Stimulated activated naive B cell treated with anti-CD40 and anti-IgM and Interleukin-4, amounts not matched to agents 10 μg/mL and 1 μg/mL and 100 μg/mL, for 72 hours (primary cell): Measurements from ENCODE around the gene CAB39L.

Source experiments
- ATAC-seq, 2 donors: fragments of 150-1000 bp; cut with Tn5 transposase; replicated peaks; 2 replicates each; pipeline ENCODE4 v1.10.0; 2021; ENCODE audit warnings: moderate library complexity in 1 of 2
- DNase-seq: peaks from one replicate; pipeline ENCODE4 v3.0.0; 2021
- H3K27ac Mint-ChIP-seq: one replicate; pipeline ENCODE4 v1.8.0; 2022; ENCODE audit warnings: mild to moderate bottlenecking, mixed read lengths
- H3K27me3 Mint-ChIP-seq, 2 donors: one replicate each; pipeline ENCODE4 v1.8.0; 2022; ENCODE audit warnings: mixed read lengths in 2 of 2
- H3K36me3 Mint-ChIP-seq, 2 donors: one replicate each; pipeline ENCODE4 v1.8.0; 2022; ENCODE audit warnings: mixed read lengths in 2 of 2, mild to moderate bottlenecking in 1 of 2
- H3K4me1 Mint-ChIP-seq, 2 donors: one replicate each; pipeline ENCODE4 v1.8.0; 2022; ENCODE audit warnings: mixed read lengths in 2 of 2, mild to moderate bottlenecking in 1 of 2
- H3K4me3 Mint-ChIP-seq, 2 donors: one replicate each; pipeline ENCODE4 v1.8.0; 2022; ENCODE audit warnings: mild to moderate bottlenecking in 2 of 2, mixed read lengths in 2 of 2, moderate library complexity in 1 of 2
- H3K9me3 Mint-ChIP-seq, 2 donors: one replicate each; pipeline ENCODE4 v1.8.0; 2022; ENCODE audit warnings: mixed read lengths in 2 of 2, mild to moderate bottlenecking in 1 of 2

CAB39L gene

DNA sequence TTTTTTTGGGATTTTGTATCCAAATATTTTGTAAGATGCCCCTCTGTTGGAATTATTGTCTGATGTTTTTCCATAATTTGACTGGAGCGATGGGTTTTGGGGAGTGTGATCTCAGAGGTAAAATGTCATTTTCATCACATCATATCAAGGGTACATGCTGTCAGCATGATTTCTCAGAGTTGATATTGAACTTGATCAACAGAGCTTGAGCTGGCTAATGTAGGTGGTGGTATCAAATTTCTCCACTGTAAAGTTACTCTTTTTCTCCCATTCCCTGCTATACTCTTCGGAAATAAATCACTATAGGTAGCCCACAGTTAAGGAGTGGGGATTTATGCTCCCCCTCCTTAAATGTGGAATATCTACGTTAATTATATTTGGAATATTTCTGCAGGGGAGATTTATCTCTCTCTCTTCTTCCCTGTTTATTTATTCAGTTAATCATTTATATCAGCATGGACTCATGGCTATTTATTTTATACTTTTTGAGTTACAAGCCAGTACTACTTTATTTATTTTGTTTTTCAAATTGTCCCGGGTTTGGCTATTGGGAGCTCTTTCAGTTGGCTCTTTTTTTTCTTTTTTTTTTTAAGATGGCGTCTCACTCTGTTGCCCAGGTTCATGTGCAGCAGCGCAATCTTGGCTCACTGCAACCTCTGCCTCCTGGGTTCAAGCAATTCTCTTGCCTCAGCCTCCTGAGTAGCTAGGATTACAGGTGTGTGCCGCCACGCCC is 9.0 kb upstream of the CAB39L start:
- ATAC-seq (no peak), DNase-seq (no peak)
- Mint-ChIP-seq H3K9me3 (no peaks in the 10 kb centered on the region), H3K36me3 (peaks cover 28 to 41% of the 10 kb centered on the region in 2 donors), H3K27me3 (no peaks in the 10 kb centered on the region), H3K4me3 (no peak overlapping the region), H3K27ac (no peak overlapping the region), H3K4me1 (peaks cover 16 to 31% of the 10 kb centered on the region in 2 donors)

DNA sequence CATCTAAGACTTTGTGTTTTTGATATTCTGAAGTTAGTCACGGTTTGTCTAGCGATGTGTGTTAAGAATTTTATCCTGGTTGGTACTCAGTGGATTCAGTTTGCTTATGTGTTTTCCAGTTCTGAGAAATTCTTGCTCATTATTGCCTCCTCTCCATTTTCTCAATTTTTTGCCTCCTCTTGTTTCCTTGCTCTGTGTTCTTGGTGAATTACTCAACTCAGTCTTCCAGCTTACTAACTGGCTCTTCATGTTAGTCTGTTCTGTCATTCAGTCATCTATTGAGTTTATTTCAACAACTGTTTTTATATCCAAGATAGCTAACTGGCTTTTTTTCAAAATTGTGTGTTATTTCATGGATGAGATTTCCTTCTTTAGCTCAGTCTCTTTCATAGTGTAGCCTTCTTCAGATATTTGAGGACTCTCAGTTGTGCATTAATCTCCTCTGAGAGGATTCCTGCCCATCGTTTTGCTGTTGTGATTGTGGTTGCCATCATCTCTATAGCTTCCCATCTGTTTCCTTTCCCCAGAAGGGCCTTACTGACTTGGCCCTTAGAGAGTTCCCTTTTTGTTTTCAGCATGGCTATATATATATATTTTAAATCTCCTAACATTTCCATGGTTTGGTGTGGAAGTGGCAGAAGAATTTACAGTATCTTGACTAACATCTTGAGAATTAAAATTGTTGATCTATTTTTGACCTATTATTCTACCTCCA is 6.4 kb upstream of the CAB39L start:
- Mint-ChIP-seq H3K9me3 (no peaks in the 10 kb centered on the region), H3K4me1 (peaks cover 21 to 46% of the 10 kb centered on the region in 2 donors), H3K4me3 (no peak overlapping the region), H3K27me3 (no peaks in the 10 kb centered on the region), H3K27ac (no peak overlapping the region), H3K36me3 (peaks cover 35 to 48% of the 10 kb centered on the region in 2 donors)
- no peak for ATAC-seq
- no peak for DNase-seq

DNA sequence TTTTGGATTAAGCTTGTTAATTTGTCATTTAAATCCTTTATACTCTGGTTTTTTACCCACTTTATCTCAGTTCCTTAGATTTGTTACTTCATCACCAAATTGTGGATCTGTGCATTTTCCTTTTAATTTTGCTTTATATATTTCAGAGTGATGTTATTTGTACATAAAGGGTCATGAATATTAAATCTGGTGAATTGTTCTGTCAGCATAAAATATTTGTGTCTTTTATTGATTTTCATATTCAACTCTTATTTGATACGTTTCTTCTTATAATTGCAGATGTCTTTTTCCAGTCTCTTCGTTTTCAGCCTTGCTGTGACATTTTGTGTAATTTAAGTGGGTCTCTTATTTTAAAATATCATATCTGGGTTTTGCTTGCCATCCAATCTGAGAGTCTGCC is 4.9 kb upstream of the CAB39L start:
- DNase-seq: no peak
- no peaks in the 10 kb centered on the region for H3K27me3 Mint-ChIP-seq
- H3K27ac Mint-ChIP-seq: no peak overlapping the region
- H3K4me3 Mint-ChIP-seq: no peak overlapping the region
- no peak for ATAC-seq
- H3K36me3 Mint-ChIP-seq: peaks cover 29 to 48% of the 10 kb centered on the region in 2 donors
- H3K4me1 Mint-ChIP-seq: peaks cover 14 to 41% of the 10 kb centered on the region in 2 donors
- no peaks in the 10 kb centered on the region for H3K9me3 Mint-ChIP-seq

DNA sequence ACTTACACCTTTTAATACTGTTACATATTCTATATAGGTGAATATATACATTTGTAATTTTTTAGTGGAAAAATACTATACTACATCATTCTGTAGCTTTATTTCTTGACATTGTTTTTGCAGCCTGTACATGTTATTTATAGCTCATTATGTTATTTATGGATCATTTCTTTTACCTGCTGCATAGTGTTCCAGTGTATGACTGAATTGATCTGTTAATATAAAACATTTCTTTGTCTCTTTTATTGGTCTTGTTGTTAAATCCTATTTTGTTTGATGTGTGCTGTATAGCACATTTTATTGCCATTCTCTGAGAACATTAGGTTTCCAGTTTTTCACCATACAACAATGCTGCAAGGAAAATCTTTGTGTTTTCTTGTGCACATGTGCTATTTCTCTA is 2.6 kb upstream of the CAB39L start:
- peak overlapping the region; percentile 71 for H3K27ac Mint-ChIP-seq
- DNase-seq (no peak), ATAC-seq (no peak)
- peaks cover 12 to 50% of the 10 kb centered on the region in 2 donors for H3K4me1 Mint-ChIP-seq
- H3K36me3 Mint-ChIP-seq: peaks cover 21 to 40% of the 10 kb centered on the region in 2 donors
- H3K9me3 Mint-ChIP-seq: no peaks in the 10 kb centered on the region
- no peaks in the 10 kb centered on the region for H3K27me3 Mint-ChIP-seq
- peak overlapping the region; percentile 57 to 68 for H3K4me3 Mint-ChIP-seq

DNA sequence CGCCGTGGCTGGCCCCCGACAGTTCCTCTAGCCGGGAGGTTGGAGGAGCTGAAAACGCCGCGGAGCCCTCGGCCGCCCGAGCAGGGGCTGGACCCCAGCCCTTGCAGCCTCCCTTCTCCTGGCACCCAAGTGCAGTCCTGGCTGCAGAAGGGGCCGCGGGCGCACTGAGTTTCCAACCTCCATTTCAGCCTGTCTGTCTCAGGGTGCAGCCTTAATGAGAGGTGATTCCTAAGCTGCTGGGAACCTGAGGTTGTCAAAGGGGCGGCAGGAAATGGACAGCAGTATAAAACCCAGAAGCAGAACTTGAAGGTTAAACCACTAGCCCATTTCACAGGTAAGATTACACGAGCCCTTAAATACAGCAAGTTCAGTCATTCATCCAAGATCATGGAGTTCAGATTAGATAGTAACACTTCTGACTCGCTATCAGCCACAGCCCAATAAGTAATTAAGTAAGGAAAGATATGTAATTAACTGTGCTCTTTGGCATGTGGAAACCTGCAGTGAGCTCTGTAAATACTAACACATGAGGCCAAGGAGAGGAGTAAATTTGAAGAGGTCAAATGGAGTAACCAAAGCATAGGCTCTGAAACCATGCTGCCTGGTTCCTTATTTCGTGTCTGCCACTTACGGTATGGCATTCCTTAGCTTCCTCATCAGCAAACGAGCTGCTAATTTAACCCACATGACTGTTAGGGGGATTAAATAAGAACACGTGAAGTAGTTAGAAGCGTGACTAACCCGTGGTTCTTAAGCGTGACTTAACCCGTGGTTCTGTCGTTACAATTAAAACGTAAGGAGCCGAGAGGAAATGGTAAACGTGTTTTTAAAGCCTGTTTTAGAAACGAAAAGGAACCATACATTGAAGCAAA is 896 bp upstream of the CAB39L start:
- H3K4me1 Mint-ChIP-seq: peaks cover 12 to 52% of the 10 kb centered on the region in 2 donors

DNA sequence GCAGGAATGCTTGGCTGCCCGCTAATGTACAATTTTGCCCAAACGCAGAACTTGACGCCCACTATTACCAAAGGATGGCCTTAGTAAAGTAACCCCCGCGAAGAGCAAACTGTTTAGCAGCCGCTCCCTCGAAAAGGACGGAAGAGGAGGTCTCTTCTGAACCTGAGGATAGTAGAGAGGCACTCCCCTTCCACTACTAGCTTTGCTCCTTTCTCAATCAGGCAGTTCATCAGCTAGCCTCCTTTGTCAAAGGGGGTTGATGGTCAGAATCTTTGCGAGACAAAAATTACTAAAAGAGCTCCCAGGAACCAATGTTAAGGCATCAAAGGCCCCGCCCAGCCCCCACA is 534 bp downstream of the CAB39L start:
- ATAC-seq: peak; percentile 1 to 3
- no peaks in the 10 kb centered on the region for H3K9me3 Mint-ChIP-seq
- peak overlapping the region; percentile 90 to 91 for H3K4me3 Mint-ChIP-seq
- DNase-seq: no peak
- H3K36me3 Mint-ChIP-seq: peaks cover 7 to 27% of the 10 kb centered on the region in 2 donors
- H3K27ac Mint-ChIP-seq: peak overlapping the region; percentile 96
- H3K4me1 Mint-ChIP-seq: peaks cover 16 to 49% of the 10 kb centered on the region in 2 donors
- no peaks in the 10 kb centered on the region for H3K27me3 Mint-ChIP-seq

More for the DNA sequence above, 896 bp upstream of the CAB39L start:
- Mint-ChIP-seq H3K27me3 (no peaks in the 10 kb centered on the region), H3K27ac (peak overlapping the region; percentile 96), H3K9me3 (no peaks in the 10 kb centered on the region), H3K4me3 (peak overlapping the region; percentile 90 to 91), H3K36me3 (peaks cover 16 to 37% of the 10 kb centered on the region in 2 donors)
- peak; percentile 24 to 30 for ATAC-seq
- DNase-seq: peak; percentile 52

DNA sequence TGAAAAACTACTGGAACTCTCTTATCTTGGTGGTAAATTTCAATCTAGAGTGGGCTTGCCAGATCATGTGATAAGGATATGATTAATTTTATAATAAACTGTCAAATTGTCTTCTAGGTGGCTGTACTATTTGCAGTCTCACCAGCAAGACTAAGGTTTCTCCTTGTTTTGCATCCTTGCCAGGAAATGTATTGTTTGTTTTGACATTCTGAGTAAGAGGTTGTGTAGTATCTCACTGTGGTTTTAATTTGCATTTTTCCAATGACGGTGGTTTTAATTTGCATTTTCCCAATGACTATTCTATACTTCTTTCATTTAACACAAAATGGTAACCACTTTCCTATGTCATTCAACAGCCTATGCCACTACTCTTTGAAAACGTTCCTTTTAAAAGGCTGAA is 2.0 kb downstream of the CAB39L start:
- H3K27ac Mint-ChIP-seq: no peak overlapping the region
- no peaks in the 10 kb centered on the region for H3K9me3 Mint-ChIP-seq

DNA sequence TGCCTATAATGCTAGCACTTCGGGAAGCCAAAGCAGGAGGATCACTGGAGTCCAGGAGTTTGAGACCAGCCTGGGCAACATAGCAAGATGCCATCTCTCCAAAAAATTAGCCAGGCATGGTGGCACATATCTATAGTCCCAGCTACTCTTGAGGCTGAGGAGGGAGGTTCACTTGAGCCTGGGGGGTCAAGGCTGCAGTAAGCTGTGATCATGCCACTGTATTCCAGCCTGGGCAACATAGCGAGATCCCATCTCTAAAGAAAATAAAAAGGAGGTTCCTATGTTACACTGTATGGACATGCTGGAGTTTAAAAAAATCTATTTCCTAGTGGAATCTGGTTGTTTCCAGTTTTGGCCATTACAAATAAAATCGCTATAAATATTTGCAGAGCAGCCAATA is 2.6 kb downstream of the CAB39L start:
- Mint-ChIP-seq H3K9me3 (no peaks in the 10 kb centered on the region), H3K27me3 (no peaks in the 10 kb centered on the region), H3K27ac (no peak overlapping the region), H3K36me3 (peaks cover 7 to 22% of the 10 kb centered on the region in 2 donors), H3K4me3 (no peak overlapping the region), H3K4me1 (peaks cover 16 to 39% of the 10 kb centered on the region in 2 donors)
- ATAC-seq: no peak
- DNase-seq: no peak

More for the DNA sequence above, 2.0 kb downstream of the CAB39L start:
- peaks cover 7 to 27% of the 10 kb centered on the region in 2 donors for H3K36me3 Mint-ChIP-seq
- no peak overlapping the region for H3K4me3 Mint-ChIP-seq
- peaks cover 17 to 44% of the 10 kb centered on the region in 2 donors for H3K4me1 Mint-ChIP-seq
- no peak for DNase-seq
- no peaks in the 10 kb centered on the region for H3K27me3 Mint-ChIP-seq
- no peak for ATAC-seq

DNA sequence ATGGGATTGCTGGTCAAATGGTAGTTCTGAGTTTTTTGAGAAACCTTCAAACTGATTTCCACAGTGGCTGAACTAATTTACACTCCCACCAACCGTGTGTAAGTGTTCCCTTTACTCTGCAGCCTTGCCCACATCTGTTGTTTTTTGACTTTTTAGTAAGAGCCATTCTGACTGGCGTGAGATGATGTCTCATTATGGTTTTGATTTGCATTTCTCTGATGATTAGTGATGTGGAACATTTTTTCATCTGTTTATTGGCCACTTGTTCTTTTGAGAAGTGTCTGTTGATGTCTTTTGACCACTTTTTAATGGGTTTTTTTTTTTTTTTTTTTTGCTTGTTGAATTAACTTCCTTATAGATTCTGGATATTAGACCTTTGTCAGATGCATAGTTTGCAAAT is 4.3 kb downstream of the CAB39L start:
- DNase-seq: peak; percentile 1
- Mint-ChIP-seq H3K9me3 (no peaks in the 10 kb centered on the region), H3K36me3 (peaks cover 0 to 7% of the 10 kb centered on the region in 2 donors), H3K4me1 (peaks cover 16 to 29% of the 10 kb centered on the region in 2 donors), H3K4me3 (no peak overlapping the region), H3K27ac (peak overlapping the region; percentile 15), H3K27me3 (no peaks in the 10 kb centered on the region)
- ATAC-seq: no peak

DNA sequence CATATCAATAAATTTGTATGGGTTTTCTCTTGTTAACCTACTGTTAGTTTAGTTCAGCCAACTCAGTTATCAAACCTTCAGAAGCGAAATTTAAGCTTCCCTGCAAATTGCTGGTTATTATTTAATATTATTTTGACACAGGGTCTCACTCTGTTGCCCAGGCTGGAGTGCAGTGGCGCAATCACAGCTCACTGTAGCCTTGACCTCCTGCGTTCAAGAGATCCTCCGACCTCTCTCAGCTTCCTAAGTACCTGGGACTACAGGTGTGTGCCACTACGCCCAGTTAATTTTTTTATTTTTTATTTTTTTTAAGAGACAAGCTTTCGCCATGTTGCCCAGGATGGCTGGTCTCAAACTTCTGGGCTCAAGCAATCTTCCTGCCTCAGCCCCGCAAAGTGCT is 6.2 kb downstream of the CAB39L start:
- ATAC-seq (no peak), DNase-seq (no peak)
- Mint-ChIP-seq H3K27me3 (no peaks in the 10 kb centered on the region), H3K27ac (no peak overlapping the region), H3K36me3 (peaks cover 4 to 10% of the 10 kb centered on the region in 2 donors), H3K9me3 (no peaks in the 10 kb centered on the region), H3K4me1 (peaks cover 16 to 29% of the 10 kb centered on the region in 2 donors), H3K4me3 (no peak overlapping the region)

DNA sequence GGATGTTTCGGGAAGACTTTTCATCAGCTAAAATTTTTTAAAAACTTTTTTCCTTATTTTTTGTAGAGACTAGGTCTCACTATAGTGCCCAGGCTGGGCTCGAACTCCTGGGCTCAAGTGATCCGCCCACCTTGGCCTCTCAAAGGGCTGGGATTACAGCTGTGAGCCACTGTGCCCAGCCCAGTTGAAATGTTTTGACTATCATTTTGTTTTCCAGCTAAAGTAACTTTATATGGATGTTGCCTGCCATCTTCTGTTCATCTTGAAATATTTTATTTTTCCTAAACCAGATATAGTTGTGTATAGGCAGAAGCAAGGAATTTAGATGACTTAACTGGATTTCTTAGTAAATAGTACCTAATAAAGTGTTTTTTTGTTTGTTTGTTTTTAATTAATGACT is 7.0 kb downstream of the CAB39L start:
- Mint-ChIP-seq H3K27me3 (no peaks in the 10 kb centered on the region), H3K27ac (no peak overlapping the region), H3K9me3 (no peaks in the 10 kb centered on the region), H3K4me1 (peaks cover 16 to 23% of the 10 kb centered on the region in 2 donors), H3K36me3 (peaks cover 4 to 10% of the 10 kb centered on the region in 2 donors), H3K4me3 (no peak overlapping the region)
- DNase-seq (no peak), ATAC-seq (no peak)

DNA sequence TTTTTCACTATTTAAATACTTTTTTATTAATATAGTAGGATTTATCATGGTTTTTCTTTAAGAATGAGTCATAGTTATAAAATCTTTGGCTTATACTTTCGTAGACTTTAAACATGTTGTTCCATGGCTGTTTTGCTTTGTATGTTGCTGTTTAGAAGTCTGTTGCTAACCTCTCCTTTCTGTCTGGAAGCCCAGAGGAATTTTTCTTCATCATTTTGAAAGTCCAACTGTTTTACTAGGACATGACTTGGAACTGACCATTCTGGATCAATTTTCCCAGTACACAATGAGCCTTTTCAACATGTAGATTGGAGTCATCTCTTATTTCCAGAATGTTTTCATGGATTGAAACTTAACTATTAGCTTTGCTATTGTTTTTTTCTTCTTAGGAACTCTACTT is 7.9 kb downstream of the CAB39L start:
- no peak for DNase-seq
- Mint-ChIP-seq H3K27me3 (no peaks in the 10 kb centered on the region), H3K27ac (no peak overlapping the region), H3K36me3 (peaks cover 4 to 11% of the 10 kb centered on the region in 2 donors), H3K4me3 (no peak overlapping the region), H3K9me3 (no peaks in the 10 kb centered on the region), H3K4me1 (peaks cover 16 to 20% of the 10 kb centered on the region in 2 donors)
- no peak for ATAC-seq

DNA sequence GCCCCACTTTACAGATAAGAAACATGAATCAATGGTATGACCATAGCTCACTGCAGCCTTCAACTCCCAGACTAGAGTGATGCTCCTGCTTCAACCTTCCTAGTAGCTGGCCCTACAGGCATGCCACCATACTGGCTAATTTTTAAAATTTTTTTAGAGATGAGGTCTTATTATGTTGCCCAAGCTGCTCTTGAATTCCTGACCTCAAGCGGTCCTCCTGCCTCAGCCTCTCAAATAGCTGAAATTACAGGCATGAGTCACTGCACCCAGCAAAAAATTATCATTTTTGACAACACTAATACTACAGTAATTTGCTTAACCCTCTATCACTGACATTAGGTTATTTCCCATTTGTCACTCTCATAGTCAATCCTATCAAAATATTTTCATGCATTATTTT is 14.7 kb downstream of the CAB39L start:
- Mint-ChIP-seq H3K36me3 (peaks cover 7 to 17% of the 10 kb centered on the region in 2 donors), H3K4me3 (no peak overlapping the region), H3K27ac (no peak overlapping the region), H3K9me3 (no peaks in the 10 kb centered on the region), H3K4me1 (no peaks in the 10 kb centered on the region), H3K27me3 (no peaks in the 10 kb centered on the region)
- ATAC-seq: no peak
- no peak for DNase-seq

DNA sequence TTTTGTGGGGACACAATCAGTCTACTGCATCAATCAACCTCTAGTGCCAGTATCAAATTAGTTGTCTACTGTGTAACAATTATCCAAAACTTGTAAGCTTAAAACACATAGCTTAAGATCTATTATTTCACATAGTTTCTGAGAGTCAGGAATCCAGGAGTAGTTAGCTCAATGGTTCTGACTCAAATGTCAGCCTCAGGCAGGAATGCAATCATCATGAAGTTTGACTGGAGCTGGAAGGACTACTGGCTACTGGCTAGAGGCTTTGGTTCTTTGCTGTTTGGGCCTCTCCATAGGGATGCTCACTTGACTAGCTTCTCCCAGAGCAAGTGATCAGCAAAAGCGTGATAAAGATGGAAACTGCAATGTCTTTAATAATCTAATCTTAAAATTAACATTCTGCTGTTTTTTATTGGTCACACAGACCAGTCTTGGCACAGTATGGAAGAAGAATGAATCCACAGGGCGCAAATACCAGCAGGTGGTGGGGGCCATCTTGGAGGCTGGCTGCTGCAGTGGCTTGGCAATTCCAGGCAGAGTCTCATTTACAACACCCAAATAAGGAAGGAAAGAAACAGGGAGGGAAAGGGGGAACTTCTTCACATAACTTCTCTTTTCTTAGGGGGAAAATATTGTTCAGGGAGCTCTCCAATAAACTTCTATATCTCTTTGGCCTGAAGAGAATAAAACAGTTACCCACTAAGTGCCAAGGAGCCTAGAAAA is 15.7 kb downstream of the CAB39L start:
- H3K27me3 Mint-ChIP-seq: no peaks in the 10 kb centered on the region
- ATAC-seq (no peak), DNase-seq (no peak)
- H3K9me3 Mint-ChIP-seq: no peaks in the 10 kb centered on the region
- H3K27ac Mint-ChIP-seq: no peak overlapping the region
- H3K4me3 Mint-ChIP-seq: no peak overlapping the region
- H3K36me3 Mint-ChIP-seq: peaks cover 3 to 14% of the 10 kb centered on the region in 2 donors
- H3K4me1 Mint-ChIP-seq: no peaks in the 10 kb centered on the region
